Endometrial microvascular endothelial cells (primary cell): ENCODE data around the gene CDK5. TPM values are rescaled to one million over a fixed set of nuclear protein-coding genes. Genes with fewer than 3 reads are reported as not detected.
"Not testable (repeated sequence)": the region's sequence is repeated elsewhere in the genome, so short reads cannot be mapped to it uniquely, and the experiment has no call there.

Experiments
- in situ Hi-C: cut with HindIII; loops from 2 replicates; pipeline ENCODE4 v1.10.0; 2017; ENCODE audit warnings: low sequenced_read_pairs, low pct_unique_long_range_greater_than_20kb; ENCODE audit errors: inconsistent ontology term
- total RNA-seq: library from RNA; depleted of rRNA; stranded (reverse); fragments of >200 nt; gene quantifications from one replicate; pipeline ENCODE4 v1.2.3, GENCODE V29; 2015; ENCODE audit errors: inconsistent ontology term

The CDK5 gene
- total RNA-seq, 1 donor from 2014 or later, result 10.5 TPM

GRCh38 chr7:151045262-151045661 is 12.4 kb downstream of the CDK5 start:
- in situ Hi-C loops, result no loop called here

- in situ Hi-C loops, result no loop called here
These were observed 13.7 kb downstream of the CDK5 start for GRCh38 chr7:151043959-151044358.

GRCh38 chr7:151043449-151043848 is 14.2 kb downstream of the CDK5 start:
- in situ Hi-C loops, result not testable (repeated sequence)

DNA sequence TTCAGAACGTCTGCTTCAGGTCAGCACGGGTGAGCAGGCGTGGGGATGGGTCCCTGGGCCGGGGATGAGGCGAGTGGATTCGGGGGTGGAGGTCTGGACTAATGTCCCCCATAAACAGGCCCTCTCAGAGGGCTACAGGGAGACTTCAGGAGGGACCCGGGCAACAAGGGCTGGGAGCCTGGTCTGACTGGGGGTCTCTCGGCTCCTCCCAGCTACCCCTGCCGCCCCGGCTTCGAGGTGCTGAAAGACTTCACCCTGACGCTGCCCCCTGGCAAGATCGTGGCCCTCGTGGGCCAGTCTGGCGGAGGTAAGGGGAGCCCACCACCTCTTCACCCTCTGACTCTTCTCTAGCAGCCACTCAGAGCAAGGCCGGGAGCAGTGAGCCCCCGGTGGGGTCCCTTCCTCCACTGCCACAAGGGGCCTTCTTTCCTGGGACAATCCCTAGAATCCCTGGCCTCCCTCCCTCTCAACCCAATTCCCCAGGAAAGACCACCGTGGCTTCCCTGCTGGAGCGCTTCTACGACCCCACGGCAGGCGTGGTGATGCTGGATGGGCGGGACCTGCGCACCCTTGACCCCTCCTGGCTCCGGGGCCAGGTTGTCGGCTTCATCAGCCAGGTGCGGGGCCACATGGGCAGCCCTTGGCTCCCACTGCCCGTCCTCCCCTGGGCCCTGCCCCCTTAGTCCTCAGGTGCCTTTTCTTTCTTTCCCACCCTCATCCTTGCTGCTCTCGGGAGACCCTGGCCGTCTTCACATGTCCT is 16.9 kb downstream of the CDK5 start:
- in situ Hi-C loops, result no loop called here

- in situ Hi-C loops, result no loop called here
These were observed 17.7 kb downstream of the CDK5 start for GRCh38 chr7:151039850-151040548.

DNA sequence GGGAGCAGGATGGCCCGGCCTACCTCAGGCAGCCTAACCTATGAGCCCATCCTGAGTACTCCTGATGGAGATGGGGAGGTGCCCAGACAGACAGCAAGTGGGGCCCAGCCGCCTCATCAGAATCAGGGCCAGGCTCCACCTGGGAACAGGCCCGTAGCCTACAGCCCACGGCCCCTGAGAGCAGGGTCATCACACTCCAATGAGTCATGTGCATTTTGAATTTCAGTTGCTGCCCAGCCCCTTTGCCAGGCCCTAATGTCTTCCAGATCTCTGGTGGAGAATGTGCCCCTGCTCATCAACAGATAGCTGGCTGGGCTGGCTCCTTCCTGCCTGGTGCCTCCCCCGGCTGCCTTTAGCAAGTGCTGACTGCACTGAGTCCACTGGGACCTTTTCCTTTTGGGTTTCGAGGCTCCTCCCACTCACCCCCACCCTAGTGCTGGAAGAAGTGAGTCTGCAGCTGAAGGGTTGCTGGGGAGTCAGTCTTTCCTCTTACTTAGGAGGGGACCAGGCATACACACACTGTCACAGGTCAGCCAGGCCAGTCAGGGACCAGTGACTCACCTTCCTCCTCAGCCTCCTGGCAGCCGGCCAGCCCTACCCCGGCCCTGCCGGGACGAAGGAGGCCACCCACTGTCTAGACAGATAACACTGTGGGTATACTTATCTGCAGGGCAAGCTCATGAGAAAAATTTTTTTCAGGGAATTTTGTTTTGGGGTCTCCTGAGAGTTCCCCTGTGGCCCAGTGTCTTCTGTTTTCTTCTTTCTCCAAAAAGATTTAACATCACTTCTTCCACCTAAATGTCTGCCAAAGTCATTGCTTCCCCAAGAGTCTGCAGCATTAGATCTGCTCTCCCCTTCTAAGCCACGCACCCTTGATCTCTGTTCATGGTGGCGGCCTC is 18.5 kb downstream of the CDK5 start:
- in situ Hi-C loops, result no loop called here

DNA sequence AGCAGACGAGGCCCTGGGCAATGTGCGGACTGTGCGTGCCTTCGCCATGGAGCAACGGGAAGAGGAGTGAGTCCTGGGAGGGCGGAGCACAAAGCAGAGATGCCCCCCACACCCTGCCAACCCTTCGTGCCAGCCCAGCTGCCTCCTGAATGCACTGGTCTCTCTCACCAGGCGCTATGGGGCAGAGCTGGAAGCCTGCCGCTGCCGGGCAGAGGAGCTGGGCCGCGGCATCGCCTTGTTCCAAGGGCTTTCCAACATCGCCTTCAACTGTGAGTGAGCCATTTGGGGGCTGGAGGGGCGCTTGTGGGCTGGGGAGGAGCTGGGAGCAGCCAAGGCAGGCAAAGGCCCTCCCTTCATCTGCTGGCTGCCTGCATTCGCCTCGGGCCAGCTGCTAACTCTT is 21.8 kb downstream of the CDK5 start:
- in situ Hi-C loops, result no loop called here

DNA sequence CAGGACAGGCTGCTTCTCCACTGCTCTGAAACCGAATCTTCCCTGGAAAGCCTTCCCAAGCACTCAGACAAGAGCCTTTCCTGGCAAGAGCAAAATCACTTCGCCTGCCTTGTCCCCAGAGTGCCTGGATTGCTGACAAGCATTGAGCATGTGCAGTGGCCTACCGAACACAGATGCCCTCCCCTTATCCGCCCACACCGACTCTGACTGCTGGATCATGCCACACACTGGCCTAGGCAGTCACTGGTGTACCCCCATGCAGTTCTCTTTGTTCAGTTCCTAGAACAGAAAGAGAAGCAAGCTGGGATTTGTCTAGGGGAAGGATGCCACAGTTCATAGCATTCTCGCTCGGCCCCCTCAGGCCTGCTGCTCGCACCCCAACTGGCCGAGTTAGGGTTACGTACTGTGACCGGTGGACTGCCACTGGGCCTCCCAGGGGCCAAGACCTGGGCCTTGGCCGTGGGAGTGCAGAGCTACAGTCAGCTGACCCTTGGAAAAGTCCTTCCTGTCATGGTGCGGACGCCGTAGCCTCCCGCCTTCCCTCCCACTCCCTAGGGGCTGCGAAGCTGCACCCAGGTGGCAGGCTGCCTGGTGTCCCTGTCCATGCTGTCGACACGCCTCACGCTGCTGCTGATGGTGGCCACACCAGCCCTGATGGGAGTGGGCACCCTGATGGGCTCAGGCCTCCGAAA is 22.5 kb downstream of the CDK5 start:
- in situ Hi-C loops, result no loop called here

GRCh38 chr7:151034312-151035025 is 23.2 kb downstream of the CDK5 start:
- in situ Hi-C loops, result no loop called here

- in situ Hi-C loops, result no loop called here
These were observed 23.8 kb downstream of the CDK5 start for GRCh38 chr7:151033864-151034249.

- in situ Hi-C loops, result no loop called here
These were observed 24.5 kb downstream of the CDK5 start for GRCh38 chr7:151032936-151033863.

DNA sequence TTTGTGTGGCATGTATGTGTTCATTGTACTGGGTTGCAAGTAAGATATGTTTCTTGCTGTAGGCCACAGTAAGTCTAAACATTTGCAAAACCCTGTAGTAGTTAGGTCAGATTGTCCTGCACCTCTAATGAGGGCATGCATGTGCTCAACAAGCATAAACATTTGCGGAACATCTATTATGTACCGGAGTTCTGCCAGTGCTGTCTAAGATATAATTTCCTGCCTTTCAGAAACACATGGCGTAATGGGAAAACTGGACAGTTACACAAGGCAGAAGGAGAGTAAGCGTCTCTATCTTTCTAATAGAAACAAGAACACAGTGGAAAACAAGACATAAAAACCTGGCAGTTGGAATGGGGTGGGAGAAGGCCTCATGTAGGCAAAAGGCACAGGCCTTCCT is 26.7 kb downstream of the CDK5 start:
- in situ Hi-C loops, result no loop called here

- in situ Hi-C loops, result no loop called here
These were observed 28.7 kb downstream of the CDK5 start for GRCh38 chr7:151028948-151029501.

GRCh38 chr7:151028131-151028947 is 29.4 kb downstream of the CDK5 start, which contains the start of gene ABCB8:
ABCB8 (plus strand) TSS chr7:151028450; CDS start chr7:151028516, 66 bp downstream.
- in situ Hi-C loops, result no loop called here

- in situ Hi-C loops, result not testable (repeated sequence)
These were observed 30.0 kb downstream of the CDK5 start for GRCh38 chr7:151027728-151028130.
